Neural cell (in vitro differentiated cells): ENCODE measurements around the gene TMEM232. TPM values are rescaled to one million over a fixed set of nuclear protein-coding genes. Genes with fewer than 3 reads are reported as not detected.

Experiments used
- H2AFZ ChIP-seq: fragments of 200-600, 300-800 bp; sonication (generic), shearing (Covaris generic); 2 replicates; pipeline ENCODE4 v1.6.0; 2014; ENCODE audit warnings: low read depth, mild to moderate bottlenecking, antibody characterized with exemption, low read length, moderate library complexity
- H3F3A ChIP-seq: fragments of 200-600 bp; shearing (Covaris generic); 2 replicates; pipeline ENCODE4 v1.6.1; 2016; ENCODE audit warnings: mild to moderate bottlenecking, moderate library complexity, mixed read lengths, antibody characterized with exemption, low read length; ENCODE audit not compliant: insufficient read depth, poor library complexity, severe bottlenecking
- H3K27ac ChIP-seq: fragments of 200-600, 300-800 bp; sonication (generic), shearing (Covaris generic); 2 replicates; pipeline ENCODE4 v1.5.1; 2014; ENCODE audit warnings: mild to moderate bottlenecking, low read length, moderate library complexity
- H3K27me3 ChIP-seq: fragments of 300-800, 200-600 bp; sonication (generic), shearing (Covaris generic); 2 replicates; pipeline ENCODE4 v1.6.0; 2014; ENCODE audit warnings: mild to moderate bottlenecking, low read depth, low read length, moderate library complexity; ENCODE audit not compliant: insufficient read depth
- H3K36me3 ChIP-seq: fragments of 300-800, 200-600 bp; sonication (generic), shearing (Covaris generic); 2 replicates; pipeline ENCODE4 v1.5.1; 2014; ENCODE audit warnings: mild to moderate bottlenecking, antibody characterized with exemption, low read length, moderate library complexity; ENCODE audit not compliant: insufficient read depth
- H3K4me2 ChIP-seq: fragments of 300-800, 200-600 bp; sonication (generic), shearing (Covaris generic); 2 replicates; pipeline ENCODE4 v1.6.0; 2014; ENCODE audit warnings: mild to moderate bottlenecking, low read length
- H3K4me3 ChIP-seq: fragments of 300-800, 200-600 bp; sonication (generic), shearing (Covaris generic); 2 replicates; pipeline ENCODE4 v1.5.1; 2014; ENCODE audit warnings: mild to moderate bottlenecking, low read length, moderate library complexity
- H3K79me2 ChIP-seq: fragments of 200-600 bp; shearing (Covaris generic); replicated peaks from 2 replicates; pipeline ENCODE4 v1.6.0; 2014; ENCODE audit warnings: mild to moderate bottlenecking, low read length, moderate library complexity; ENCODE audit not compliant: insufficient read depth
- H3K9ac ChIP-seq: fragments of 300-800, 200-600 bp; sonication (generic), shearing (Covaris generic); 2 replicates; pipeline ENCODE4 v1.6.1; 2016; ENCODE audit warnings: mild to moderate bottlenecking, low read length, mixed read lengths
- H3K9me2 ChIP-seq: fragments of 200-600 bp; shearing (Covaris generic); 2 replicates; pipeline ENCODE4 v1.6.1; 2016; ENCODE audit warnings: mild to moderate bottlenecking, low read length, mixed read lengths; ENCODE audit not compliant: insufficient read depth
- H3K9me3 ChIP-seq: fragments of 200-600, 300-800 bp; sonication (generic), shearing (Covaris generic); 2 replicates; pipeline ENCODE4 v1.6.1; 2016; ENCODE audit warnings: mild to moderate bottlenecking, mixed run types, low read length, moderate library complexity, mixed read lengths
- H4K20me1 ChIP-seq: fragments of 200-600 bp; shearing (Covaris generic); 2 replicates; pipeline ENCODE4 v1.6.1; 2016; ENCODE audit warnings: mild to moderate bottlenecking, mixed run types; ENCODE audit not compliant: insufficient read depth
- CTCF ChIP-seq: fragments of 450-650 bp; IDR thresholded peaks from 2 replicates; pipeline ENCODE4 v1.5.1; 2014; ENCODE audit warnings: antibody characterized with exemption, mild to moderate bottlenecking, moderate library complexity; ENCODE audit not compliant: poor library complexity, severe bottlenecking
- EP300 ChIP-seq: fragments of 450-650 bp; conservative IDR thresholded peaks from 2 replicates; pipeline ENCODE4 v1.6.1; 2014; ENCODE audit warnings: antibody characterized with exemption, mild to moderate bottlenecking, moderate library complexity; ENCODE audit not compliant: poor library complexity, severe bottlenecking
- EZH2 ChIP-seq: fragments of 200-600, 300-800 bp; shearing (Covaris generic), sonication (generic); IDR thresholded peaks from 2 replicates; pipeline ENCODE4 v1.6.1; 2014; ENCODE audit warnings: antibody characterized with exemption, low read length, borderline replicate concordance, mild to moderate bottlenecking; ENCODE audit not compliant: insufficient read depth, poor library complexity, severe bottlenecking
- MXI1 ChIP-seq: fragments of 450-650 bp; conservative IDR thresholded peaks from 2 replicates; pipeline ENCODE4 v1.6.1; 2014; ENCODE audit warnings: antibody characterized with exemption, mild to moderate bottlenecking; ENCODE audit not compliant: poor library complexity, severe bottlenecking
- POLR2AphosphoS5 ChIP-seq: IDR thresholded peaks from 2 replicates; pipeline ENCODE4 v1.6.1; 2012
- RAD21 ChIP-seq: fragments of 450-650 bp; conservative IDR thresholded peaks from 2 replicates; pipeline ENCODE4 v1.6.1; 2014; ENCODE audit warnings: antibody characterized with exemption, mild to moderate bottlenecking, moderate library complexity
- SMC3 ChIP-seq: fragments of 450-650 bp; conservative IDR thresholded peaks from 2 replicates; pipeline ENCODE4 v1.6.1; 2014; ENCODE audit warnings: antibody characterized with exemption, mild to moderate bottlenecking, moderate library complexity; ENCODE audit not compliant: poor library complexity
- TAF1 ChIP-seq: IDR thresholded peaks from 2 replicates; pipeline ENCODE4 v1.6.1; 2012; ENCODE audit warnings: low read depth
- polyA plus RNA-seq: library from polyadenylated mRNA; depleted of rRNA; stranded (reverse); fragments of >200 nt; gene quantifications from 2 replicates; pipeline ENCODE4 v1.2.3, GENCODE V29; 2014
- TF ChIP-seq, protein P1 (sequence below): IDR thresholded peaks from 2 replicates; pipeline ENCODE4 v1.6.1; 2012; ENCODE audit warnings: borderline replicate concordance

Gene TMEM232
- polyA plus RNA-seq, 1 donor from 2014 or later = 7.4 TPM

GRCh38 chr5:110705349-110705748, 21.1 kb downstream of the TMEM232 start (continued):
- TF ChIP-seq EZH2 = no peak

DNA sequence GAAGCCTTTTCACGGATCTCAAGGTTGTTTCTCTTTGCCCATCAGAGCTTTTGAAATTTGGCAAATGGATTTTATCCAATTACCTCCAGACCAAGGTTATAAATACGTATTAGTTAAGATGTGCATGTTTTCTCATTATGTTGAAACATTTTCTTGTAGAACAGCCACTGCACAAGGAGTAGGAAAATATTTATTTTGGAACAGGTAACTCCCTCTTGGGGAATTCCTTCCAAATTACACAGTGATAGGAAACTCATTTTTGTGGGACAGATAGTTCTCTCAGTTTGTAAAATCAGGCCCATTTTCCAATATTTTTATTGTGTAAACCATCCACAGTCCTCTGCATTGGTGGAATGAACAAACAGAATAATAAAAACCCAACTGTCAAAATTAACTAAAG, 23.0 kb downstream of the TMEM232 start:
- no peak overlapping the region for H3K27ac ChIP-seq
- H3K9me3 ChIP-seq = no peaks in the 10 kb centered on the region
- H3K9me2 ChIP-seq = no peaks in the 10 kb centered on the region
- no peaks in the 10 kb centered on the region for H3K79me2 ChIP-seq
- no peak overlapping the region for H2AFZ ChIP-seq
- H3K4me2 ChIP-seq = no peak overlapping the region
- no peak overlapping the region for H3K4me3 ChIP-seq
- no peaks in the 10 kb centered on the region for H3K36me3 ChIP-seq
- H3K9ac ChIP-seq = no peak overlapping the region
- H3F3A ChIP-seq = no peaks in the 10 kb centered on the region
- H3K27me3 ChIP-seq = no peaks in the 10 kb centered on the region
- no peaks in the 10 kb centered on the region for H4K20me1 ChIP-seq
- no peak for TF ChIP-seq POLR2AphosphoS5
- no peak for TF ChIP-seq RAD21

DNA sequence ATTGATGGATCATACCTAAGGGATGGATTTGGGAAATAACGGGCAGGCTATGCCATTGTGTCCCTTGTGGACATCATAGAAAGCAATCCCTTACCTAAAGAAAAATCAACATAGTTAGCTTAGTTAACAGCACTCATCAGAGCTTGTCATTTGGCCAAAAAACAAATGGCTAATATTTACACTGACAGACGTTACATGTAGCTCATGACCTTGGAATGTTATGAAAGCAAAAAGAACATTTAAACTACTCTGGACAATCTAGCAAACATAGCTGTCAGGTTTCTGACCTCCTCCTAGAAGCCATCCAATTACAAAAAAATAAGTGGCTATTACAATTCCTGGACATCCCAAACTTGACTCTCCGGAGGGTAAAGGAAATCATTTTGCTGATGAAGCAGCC, 23.8 kb downstream of the TMEM232 start:
- H3K79me2 ChIP-seq = no peaks in the 10 kb centered on the region
- H3K9me2 ChIP-seq = no peaks in the 10 kb centered on the region
- no peak overlapping the region for H3K4me2 ChIP-seq
- H3K36me3 ChIP-seq = no peaks in the 10 kb centered on the region
- no peaks in the 10 kb centered on the region for H3K27me3 ChIP-seq
- no peak overlapping the region for H3K9ac ChIP-seq
- TF ChIP-seq, protein P1, sequence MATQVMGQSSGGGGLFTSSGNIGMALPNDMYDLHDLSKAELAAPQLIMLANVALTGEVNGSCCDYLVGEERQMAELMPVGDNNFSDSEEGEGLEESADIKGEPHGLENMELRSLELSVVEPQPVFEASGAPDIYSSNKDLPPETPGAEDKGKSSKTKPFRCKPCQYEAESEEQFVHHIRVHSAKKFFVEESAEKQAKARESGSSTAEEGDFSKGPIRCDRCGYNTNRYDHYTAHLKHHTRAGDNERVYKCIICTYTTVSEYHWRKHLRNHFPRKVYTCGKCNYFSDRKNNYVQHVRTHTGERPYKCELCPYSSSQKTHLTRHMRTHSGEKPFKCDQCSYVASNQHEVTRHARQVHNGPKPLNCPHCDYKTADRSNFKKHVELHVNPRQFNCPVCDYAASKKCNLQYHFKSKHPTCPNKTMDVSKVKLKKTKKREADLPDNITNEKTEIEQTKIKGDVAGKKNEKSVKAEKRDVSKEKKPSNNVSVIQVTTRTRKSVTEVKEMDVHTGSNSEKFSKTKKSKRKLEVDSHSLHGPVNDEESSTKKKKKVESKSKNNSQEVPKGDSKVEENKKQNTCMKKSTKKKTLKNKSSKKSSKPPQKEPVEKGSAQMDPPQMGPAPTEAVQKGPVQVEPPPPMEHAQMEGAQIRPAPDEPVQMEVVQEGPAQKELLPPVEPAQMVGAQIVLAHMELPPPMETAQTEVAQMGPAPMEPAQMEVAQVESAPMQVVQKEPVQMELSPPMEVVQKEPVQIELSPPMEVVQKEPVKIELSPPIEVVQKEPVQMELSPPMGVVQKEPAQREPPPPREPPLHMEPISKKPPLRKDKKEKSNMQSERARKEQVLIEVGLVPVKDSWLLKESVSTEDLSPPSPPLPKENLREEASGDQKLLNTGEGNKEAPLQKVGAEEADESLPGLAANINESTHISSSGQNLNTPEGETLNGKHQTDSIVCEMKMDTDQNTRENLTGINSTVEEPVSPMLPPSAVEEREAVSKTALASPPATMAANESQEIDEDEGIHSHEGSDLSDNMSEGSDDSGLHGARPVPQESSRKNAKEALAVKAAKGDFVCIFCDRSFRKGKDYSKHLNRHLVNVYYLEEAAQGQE = no peak
- TF ChIP-seq POLR2AphosphoS5 (no peak), MXI1 (no peak), EZH2 (no peak), TAF1 (no peak), RAD21 (no peak), EP300 (no peak), SMC3 (no peak), CTCF (no peak)
- no peaks in the 10 kb centered on the region for H3K9me3 ChIP-seq
- H3K4me3 ChIP-seq = no peak overlapping the region
- no peak overlapping the region for H2AFZ ChIP-seq
- no peaks in the 10 kb centered on the region for H4K20me1 ChIP-seq
- no peak overlapping the region for H3K27ac ChIP-seq
- H3F3A ChIP-seq = no peaks in the 10 kb centered on the region
